HG02970 (cell line): ENCODE data around the gene TTLL11.

Experiments used
- ATAC-seq: cut with Tn5 transposase; IDR thresholded peaks from one replicate; pipeline ENCODE4 v1.9.1; 2021; ENCODE audit warnings: mild to moderate bottlenecking, moderate library complexity, moderate number of reproducible peaks; ENCODE audit not compliant: unreplicated experiment, low FRiP score

Gene TTLL11

DNA sequence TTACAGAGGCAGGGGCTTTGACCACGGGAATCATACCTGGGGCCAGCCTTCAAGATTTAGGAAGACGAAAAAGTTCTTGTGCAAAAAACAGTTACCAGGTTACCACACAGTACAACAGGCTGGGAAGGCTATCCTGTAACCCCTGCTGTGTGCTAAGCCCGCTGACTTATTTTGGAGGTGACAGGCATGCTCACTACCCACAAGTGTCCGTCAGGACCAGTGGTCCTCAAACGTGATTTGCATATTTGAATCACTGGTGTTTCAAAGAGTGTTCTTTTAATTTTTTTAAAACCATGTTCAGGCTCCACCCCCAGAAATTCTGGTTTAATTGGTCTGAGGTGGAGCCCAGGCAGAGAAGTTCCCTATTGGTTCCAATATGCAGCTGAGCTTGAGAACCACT is 146.6 kb downstream of the TTLL11 start:
- ATAC-seq, result no peak

DNA sequence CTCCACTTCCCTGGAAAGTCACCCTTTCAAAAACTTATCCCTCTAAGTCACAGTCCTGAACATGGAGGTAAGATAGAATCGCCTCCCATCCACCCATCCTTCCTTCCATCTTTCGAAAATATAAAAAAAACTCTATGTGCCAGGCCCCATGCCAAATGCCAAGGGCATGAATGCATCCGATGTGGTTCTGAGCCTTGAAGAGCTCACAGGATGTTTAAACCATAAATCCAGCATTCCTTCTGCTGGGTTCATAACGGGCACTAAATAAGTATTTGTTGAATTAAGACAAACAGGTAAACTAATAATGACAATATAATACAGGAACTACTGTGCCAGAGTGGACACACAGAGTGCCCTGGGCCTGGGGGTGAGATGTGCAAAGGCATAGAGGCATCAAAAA is 147.3 kb downstream of the TTLL11 start:
- no peak for ATAC-seq

DNA sequence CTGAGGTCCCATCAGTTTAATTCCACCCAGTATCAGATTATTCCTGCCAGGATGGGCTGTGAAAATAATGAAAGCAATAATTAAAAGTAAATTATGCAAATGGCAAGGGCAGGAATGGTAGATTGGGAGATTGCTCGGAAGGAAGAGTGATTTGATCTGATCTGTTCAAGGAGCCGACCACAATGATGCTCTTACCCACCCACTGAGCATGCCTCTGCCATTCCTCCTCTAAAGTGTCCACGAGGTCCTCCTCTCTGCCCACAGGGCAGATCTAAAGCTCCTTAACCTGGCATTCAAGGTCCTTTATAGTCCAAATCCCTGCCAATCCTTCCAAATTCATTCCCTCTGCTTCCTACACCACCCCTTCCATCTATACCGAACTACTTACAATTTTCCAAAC is 147.8 kb downstream of the TTLL11 start:
- ATAC-seq, result no peak

DNA sequence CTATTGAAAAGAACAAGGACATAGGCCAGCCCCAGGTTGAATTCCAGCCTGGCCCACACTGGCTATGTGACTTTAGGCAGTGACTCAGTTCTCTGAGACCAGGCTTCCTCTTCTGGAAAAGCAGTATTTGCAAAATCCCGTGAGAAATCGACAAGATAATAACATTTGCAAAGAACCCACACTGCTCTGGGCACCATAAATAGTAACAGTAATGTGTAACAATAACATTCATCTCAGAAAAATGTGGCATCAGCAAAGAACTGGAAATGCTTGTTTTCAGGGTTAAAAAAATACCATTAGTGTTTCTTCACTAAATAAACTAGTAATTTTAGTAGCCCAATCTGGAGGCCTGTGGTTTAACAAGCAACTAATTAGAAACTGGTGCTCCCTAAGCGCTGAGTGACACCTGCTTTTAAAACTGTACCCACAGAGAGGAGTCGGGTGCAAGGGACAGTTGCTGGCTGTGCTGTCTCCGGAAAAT is 148.4 kb downstream of the TTLL11 start:
- ATAC-seq, result no peak

DNA sequence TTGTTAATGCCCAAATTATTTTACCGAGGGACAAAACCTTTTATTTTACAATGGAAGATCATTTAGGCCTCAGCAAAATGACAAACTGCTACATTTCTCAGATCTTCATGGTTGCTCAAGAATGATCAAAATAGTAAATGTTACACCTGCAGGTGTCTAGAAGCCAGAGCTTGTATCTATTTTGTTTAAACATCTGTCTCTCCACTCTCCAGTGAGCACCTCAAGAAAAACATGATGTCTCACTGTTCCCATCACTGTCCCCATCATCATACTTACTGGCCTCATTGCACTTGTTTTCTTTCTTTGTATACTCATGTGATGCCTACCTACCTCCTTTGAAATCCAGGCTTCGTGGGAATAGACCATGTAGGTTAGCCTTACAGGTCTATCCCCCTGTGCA is 149.6 kb downstream of the TTLL11 start:
- no peak for ATAC-seq

DNA sequence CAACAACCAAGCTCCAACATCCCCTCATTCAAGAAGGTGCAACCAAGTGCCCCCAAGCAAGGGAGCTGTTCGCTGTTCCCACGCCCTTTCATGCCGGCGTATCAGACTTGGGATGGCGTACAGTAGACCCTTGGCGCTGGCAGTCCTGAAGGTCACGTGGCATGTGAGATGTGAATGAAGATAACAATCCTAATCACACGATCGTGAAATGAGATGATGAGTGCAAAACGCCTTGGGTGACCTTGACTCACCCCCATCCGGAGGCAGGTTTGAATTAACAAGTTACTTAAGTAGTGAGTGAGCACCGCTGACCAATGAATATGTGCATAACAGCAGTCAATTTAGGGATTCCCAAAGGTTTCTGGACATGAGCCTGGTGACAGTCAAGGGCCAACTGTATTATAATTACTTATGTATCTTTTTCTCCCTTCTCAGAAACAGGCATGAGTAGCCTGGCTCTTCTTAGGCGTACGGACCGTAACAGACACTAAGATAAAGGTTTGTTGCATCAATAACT is 150.2 kb downstream of the TTLL11 start:
- no peak for ATAC-seq

DNA sequence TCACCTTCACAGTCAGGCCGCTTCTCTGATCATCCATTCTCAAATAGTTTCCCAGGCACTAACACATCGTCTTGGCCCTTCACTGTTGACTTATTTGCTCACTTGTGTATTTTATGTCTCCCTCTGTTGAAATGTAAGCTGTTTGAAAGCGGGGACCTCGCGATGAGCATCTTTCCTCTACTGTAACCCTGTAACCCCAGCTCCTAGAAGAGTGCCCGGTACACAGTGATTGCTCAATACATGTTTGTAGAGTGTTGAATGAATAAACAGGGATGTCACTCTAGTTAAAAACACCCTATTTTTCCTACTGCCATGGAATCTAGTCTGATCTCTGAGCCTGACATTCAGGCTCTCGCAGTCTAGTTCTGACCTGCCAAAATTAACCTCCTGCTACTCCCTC is 150.8 kb downstream of the TTLL11 start:
- no peak for ATAC-seq

DNA sequence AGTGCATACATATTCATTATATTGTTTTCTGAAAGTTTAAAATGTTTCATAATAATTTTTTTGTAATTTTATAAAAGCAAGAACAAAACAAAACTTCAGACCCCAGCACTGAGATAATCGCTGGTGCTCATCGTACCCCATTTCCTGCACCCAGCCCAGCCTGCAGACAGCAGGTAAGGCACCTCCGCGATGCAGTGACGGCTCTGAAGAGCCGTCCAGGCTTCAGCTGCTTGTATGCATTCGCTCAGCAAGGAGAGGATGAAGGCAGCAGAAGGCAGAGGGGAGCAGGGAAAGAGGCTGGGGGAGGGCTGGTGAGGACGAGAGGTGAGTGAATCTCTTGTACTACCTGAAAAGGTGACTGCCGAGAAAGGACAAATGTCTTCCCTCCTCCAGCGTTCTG is 153.5 kb downstream of the TTLL11 start:
- ATAC-seq, result no peak

DNA sequence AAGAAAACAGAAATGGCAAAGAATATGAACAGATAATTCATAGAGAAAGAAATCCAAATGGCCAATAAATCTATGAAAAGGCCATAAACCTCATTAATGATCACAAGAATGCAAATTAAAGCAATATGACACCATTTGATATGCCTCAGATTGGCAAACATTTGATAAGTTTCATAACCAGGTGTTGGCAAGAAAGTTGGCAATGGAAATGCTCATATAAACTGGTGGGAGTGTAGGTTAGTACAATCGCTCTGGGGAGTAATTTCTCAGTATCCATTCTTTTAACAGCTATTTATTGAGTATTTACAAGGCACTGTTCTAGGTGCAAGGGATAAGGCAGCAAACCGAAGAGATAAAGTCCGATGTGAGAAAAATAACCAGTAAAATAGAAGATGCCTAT is 154.5 kb downstream of the TTLL11 start:
- ATAC-seq, result no peak

DNA sequence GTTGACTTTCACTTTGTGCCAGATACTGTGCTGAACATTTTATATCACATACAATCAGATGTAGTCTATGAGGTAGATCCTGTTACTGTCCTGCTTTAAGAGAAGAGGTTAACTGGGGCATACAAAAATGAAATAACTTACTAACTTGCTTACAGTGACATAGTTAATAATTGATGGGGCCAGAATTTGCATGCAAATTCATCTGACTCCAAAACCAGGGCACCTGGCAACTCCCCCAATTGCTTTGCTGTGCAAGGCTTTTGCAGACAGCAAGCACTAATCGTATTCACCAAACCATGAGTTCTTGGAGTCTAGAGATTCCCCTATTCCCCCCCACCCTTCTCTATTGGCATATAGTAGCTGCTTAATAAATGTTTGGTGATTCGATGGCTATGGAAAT is 155.9 kb downstream of the TTLL11 start:
- no peak for ATAC-seq

DNA sequence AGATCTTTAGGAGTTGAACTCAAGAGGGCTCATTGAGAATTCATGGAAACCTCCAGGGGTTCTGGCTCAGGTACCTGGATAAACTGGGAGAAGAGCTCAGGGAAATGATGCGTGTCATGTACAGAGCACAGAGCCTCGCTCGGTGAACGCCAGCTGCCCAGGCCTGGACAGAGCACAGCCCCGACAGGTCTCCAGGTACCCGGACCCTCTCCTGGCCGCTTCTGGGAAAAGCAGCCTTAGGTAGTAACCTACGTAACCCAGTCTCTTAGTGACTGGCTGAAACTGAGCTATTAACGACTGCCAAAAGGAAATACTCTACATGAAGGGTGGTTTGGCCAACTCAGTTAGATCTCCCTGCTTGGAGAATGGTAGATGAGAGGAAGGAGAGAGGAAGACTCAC is 157.4 kb downstream of the TTLL11 start:
- ATAC-seq, result no peak

DNA sequence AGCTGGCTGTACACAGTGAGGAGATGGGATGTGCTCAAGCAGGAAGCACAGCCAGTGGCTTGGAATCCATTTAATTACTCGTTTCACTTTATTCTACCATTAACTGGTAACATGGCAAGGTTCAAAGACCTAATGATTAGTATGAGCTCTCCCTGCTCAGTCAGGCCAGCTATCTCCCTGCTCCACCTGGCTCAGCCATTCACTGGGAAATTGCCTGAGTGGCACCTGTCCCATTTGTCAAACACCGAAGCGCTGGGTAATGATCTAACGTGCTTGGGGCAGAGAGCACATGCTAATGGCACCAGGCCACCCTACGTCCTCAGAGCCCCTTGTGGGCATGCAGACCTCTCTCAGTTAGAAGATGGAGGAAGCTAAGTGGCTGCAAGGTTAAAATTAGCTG is 162.2 kb downstream of the TTLL11 start:
- ATAC-seq, result no peak

DNA sequence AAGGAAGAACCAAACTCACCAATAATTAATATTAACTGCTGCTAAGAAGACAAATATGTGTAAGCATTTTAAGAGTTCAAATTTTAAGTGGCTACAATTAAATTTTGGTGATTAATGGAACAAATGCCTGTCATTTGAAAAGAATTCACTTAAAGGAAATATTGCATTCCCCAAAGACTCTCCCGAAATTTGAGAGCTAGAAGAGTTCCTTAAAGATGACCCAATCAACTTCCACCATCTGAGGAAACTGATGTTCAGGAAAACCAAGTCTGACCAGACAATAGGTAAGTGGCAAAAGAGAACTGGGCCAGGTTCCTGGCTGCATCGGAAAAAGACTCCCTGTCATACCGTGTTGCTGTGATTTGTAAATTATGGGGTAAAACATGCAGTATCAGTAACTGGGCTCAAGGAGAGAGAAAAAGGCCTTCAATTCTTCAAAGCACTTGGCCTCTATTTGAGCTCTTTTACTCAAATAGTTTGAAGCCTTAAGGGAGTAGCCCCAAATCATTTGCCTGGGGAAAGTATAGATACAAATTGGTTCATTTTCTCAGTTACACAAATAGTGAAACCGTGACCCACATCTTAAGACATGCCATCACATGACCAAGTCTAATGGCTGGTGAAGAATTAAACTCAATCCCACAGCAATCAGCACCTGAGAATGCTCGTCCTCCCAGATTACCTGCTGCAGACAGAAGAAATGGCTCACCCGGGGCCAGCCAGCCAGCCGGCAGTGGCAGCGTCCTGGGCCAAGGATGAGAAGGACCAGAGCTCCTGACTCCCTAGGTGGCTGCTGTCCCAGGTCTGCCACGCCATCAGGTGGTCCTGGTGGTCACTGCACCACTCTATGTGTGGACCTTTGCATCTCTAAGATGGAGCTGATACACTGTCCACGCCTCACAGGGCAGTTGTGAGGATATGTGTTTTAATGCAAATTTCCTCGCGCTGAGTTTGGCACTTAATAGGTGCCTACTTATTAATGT is 162.9 kb downstream of the TTLL11 start:
- ATAC-seq, result no peak

DNA sequence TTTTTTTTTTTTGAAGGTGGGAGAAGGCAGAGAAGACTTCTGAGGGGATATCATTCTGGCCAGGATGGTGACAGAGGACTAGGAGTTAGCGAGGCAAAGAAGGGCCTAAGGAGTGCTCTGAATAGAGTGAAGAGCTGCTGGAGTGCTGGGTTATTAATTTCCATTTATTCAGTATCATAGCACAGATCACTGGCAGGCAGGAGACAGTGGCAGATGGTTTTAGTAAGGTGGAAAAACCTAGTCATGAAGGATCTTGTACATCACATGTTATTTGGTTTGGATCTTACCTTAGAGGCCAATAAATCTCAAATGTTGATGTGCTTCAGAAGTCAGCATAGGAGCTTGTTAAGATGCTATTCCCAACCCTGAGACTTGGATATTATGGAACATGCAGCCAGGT is 165.5 kb downstream of the TTLL11 start:
- no peak for ATAC-seq

DNA sequence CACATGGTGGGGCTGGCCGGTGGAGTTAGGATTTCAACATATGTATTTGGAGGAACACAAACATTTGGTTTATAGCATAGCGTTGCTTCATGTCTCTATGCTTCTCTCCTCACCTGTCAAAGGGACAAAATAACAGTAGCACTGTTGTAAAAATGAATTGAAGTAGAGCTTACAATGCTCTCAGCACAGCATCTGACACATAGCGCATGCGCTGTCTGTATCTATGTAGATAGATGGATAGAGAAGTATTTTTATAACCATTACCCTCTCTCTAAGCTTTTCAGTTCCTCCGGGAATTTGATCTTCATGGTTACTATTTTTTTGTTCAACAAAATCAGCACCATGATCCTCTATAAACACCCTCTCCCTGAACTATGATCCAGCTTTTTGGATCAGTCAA is 166.0 kb downstream of the TTLL11 start:
- no peak for ATAC-seq

DNA sequence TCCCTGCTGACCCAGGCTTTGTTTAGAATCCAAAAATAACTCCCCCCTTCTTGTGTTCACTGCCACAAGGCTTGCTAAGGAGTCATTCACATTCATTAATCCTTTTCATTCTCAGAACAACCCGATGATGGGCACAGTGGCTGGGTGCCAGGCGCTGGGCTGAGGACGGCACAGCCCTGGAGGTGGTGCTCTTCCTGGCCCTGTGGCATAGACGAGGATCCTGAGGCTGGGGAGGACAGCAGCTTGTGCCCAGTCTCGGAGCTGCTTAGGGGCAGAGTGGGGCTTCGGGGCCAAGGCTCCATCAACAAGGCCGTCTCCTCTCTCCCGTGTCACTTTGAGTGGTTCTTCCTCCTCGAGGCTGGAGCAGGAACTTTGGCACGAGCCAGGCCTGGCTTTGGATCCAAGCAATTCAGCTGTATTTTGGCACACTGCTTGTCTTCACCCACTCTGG is 166.7 kb downstream of the TTLL11 start:
- ATAC-seq, result no peak

DNA sequence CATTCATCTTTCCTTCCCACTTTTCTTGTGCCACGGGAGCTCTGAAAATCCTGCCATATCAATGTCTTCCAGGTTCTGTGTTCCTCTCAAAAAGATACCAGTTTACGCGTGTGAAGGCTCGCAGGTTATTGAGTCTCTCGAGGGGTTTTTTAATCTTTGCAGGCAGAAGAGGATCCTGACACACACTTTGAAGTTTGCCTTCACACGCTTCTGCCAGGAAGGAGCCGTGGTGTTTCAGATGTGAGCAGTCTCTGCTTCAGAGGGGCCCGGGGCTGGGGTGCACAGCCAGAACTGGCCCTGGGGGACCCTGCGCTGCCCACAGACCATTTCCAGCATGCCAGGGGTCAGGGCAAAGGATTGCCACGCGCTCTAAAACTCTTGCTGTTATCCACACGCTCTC is 167.2 kb downstream of the TTLL11 start:
- ATAC-seq, result no peak

DNA sequence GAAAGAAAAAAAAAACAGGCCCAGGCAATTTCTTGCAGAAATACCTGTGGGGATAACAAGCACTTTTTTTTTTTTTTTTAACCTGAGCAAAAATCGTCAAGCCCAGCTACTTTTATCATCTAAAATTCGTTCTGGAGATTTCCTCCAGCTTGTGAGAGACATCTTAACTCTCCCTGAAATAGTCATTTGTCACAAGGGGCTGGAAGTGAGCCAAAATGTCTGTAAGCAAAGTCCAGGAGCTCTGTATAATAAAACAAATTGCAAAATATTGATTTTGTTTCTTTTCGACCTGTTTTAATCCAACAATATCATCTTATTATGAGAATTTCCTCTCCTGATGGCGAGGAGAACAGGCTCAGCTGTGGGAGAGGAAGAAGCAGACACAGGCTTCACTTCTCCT is 168.4 kb downstream of the TTLL11 start:
- no peak for ATAC-seq

DNA sequence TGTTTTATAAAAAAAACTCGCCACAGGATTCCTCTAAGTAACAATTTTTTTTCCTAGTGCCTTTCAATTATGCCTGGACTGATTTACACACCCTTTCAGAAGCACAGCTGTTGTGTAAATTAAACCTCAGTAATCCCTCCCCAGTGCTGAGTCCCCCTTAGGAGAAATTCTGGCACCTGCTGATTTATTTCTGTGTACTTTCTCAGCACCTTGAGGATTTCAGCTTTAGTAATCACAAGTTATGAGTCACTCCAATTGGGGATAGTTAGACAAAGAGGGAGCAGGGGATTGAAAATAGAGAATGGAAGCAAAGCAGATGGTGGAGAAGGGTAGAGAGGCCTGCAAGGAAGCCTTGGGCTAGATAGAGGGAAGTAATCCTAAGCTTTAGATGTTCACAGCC is 171.7 kb downstream of the TTLL11 start:
- no peak for ATAC-seq

DNA sequence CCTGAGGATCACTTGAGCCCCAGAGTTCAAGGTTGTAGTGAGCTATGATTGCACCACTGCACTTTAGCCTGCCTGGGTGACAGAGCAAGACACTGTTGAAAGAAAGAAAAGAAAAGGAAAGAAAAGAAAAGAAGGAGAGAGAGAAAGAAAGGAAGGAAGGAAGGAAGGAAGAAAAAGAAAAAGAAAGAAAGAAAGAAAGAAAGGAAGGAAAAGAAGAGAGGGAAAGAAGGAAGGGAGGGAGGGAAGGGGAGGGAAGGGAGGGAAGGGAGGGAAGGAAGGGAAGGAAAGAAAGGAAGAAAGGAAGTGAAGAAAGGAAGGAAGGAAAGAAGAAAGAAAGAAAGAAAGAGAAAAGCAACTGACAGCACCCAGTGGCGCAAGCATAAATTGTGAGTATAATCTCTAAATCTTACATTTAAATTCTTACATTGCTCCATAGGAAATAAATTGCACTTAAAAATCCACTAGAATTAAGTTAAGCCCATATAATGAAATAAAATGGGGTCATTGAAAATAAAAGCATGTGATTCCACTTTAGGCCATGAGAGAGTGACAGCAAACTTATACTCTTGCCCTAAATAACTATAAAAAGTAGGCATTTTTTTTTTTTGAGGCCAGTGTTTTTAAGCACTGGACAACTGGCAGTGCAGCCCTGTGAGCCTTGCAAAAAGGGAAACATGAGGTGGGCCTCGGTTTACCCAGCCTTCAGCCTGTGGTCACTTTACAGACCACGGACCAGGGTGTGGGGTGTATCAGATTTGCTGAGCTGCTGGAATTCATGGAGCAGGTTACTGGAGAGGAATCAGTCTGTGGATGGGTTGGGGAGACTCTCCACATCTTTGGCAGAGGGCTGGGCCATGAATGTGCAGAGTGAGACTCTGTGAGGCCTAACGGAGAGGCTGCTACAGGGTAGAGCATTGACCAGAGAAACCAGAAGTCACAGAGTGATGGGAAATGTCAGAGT is 175.5 kb downstream of the TTLL11 start:
- no peak for ATAC-seq

DNA sequence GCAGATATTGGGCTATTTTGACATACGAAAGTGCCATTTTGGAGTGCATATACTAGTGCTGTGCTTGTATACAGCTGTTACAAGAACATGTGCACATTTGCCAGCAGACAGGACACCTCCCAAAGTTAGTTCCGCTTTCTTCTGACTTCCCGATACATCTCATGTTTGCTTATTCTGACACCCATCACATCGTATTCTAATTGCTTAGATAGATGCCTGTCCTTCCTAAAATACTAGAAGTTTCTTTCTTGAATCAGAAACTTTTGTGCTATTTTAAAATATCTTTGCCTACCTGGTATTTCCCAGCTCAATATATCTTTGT is 177.8 kb downstream of the TTLL11 start:
- ATAC-seq, result no peak
